ENCODE data around the gene CHURC1. TPM values are rescaled to one million over a fixed set of nuclear protein-coding genes. Genes with fewer than 3 reads are reported as not detected.

The CHURC1 gene
- total and polyA plus RNA-seq, 4 donors, result 18.8 to 174 (median 34.6) TPM

GRCh38 chr14:64868379-64868778 is 45.9 kb upstream of the CHURC1 start:
- Histone ChIP-seq H3K27ac (ENCODE audit: low read depth in 1 of 2, low read length in 2 of 2) (no peak overlapping the region), H3K36me3 (ENCODE audit: control insufficient read depth in 4 of 4, insufficient read depth in 3 of 4, low read depth in 1 of 4, low read length in 3 of 4) (no peaks in the 10 kb centered on the region), H3K4me1 (ENCODE audit: control insufficient read depth in 4 of 4, insufficient read depth in 4 of 4, low read length in 3 of 4) (no peaks in the 10 kb centered on the region), H3K4me3 (ENCODE audit: low read depth in 1 of 3, low read length in 3 of 3) (no peak overlapping the region), H3K9ac (ENCODE audit: low read depth in 1 of 2, low read length in 2 of 2) (no peak overlapping the region), H3K9me3 (ENCODE audit: control insufficient read depth in 4 of 4, low read length in 3 of 4) (no peaks in the 10 kb centered on the region), H3K27me3 (ENCODE audit: control insufficient read depth in 4 of 4, insufficient read depth in 4 of 4, low read length in 3 of 4) (no peaks in the 10 kb centered on the region)
- TF ChIP-seq CTCF (IDR thresholded peaks at IDR 0.05; ENCODE audit: low read depth, low read length, missing input control), result no peak
- no peak for TF ChIP-seq JUND (IDR thresholded peaks at IDR 0.05)
- TF ChIP-seq REST (IDR thresholded peaks at IDR 0.05), result no peak
- TF ChIP-seq SP1 (IDR thresholded peaks at IDR 0.05), result no peak
- TF ChIP-seq MAX (IDR thresholded peaks at IDR 0.05), result no peak
- no peak for TF ChIP-seq HNF4A (conservative IDR thresholded peaks at IDR 0.05)
- no peak for TF ChIP-seq ATF3 (IDR thresholded peaks at IDR 0.05)
- 83% methylated on average over 2 of the region's 2 CpGs for WGBS
- no peak for DNase-seq (ENCODE audit: low spot score)

- WGBS, result 72% methylated on average over 1 of the region's 1 CpG
- no peak overlapping the region for H3K27ac ChIP-seq (ENCODE audit: low read depth in 1 of 2, low read length in 2 of 2)
- H3K4me3 ChIP-seq (ENCODE audit: low read depth in 1 of 3, low read length in 3 of 3), result no peak overlapping the region
- H3K9me3 ChIP-seq (ENCODE audit: control insufficient read depth in 4 of 4, low read length in 3 of 4), result no peaks in the 10 kb centered on the region
- no peaks in the 10 kb centered on the region for H3K4me1 ChIP-seq (ENCODE audit: control insufficient read depth in 4 of 4, insufficient read depth in 4 of 4, low read length in 3 of 4)
- no peaks in the 10 kb centered on the region for H3K36me3 ChIP-seq (ENCODE audit: control insufficient read depth in 4 of 4, insufficient read depth in 3 of 4, low read depth in 1 of 4, low read length in 3 of 4)
- DNase-seq (ENCODE audit: low spot score), result no peak
- TF ChIP-seq RAD21 (IDR thresholded peaks at IDR 0.05), result no peak
- no peak for TF ChIP-seq CTCF (IDR thresholded peaks at IDR 0.05; ENCODE audit: low read depth, low read length, missing input control)
- TF ChIP-seq HNF4A (conservative IDR thresholded peaks at IDR 0.05), result no peak
- TF ChIP-seq FOXA2 (IDR thresholded peaks at IDR 0.05), result no peak
- TF ChIP-seq HNF4G (IDR thresholded peaks at IDR 0.05), result no peak
- no peak for TF ChIP-seq REST (IDR thresholded peaks at IDR 0.05)
- no peak for TF ChIP-seq JUND (IDR thresholded peaks at IDR 0.05)
- no peak for TF ChIP-seq YY1 (IDR thresholded peaks at IDR 0.05)
- no peak for TF ChIP-seq SP1 (IDR thresholded peaks at IDR 0.05)
- TF ChIP-seq GABPA (IDR thresholded peaks at IDR 0.05 in 1 of 2, conservative IDR thresholded peaks at IDR 0.05 in 1 of 2), result no peak
- TF ChIP-seq FOXA1 (IDR thresholded peaks at IDR 0.05), result no peak
- no peak for TF ChIP-seq NR2F2 (IDR thresholded peaks at IDR 0.05)
- no peak for TF ChIP-seq ATF3 (IDR thresholded peaks at IDR 0.05)
- TF ChIP-seq EGR1 (IDR thresholded peaks at IDR 0.05; ENCODE audit: low read depth in 2 of 2), result no peak
- no peak for TF ChIP-seq RXRA (IDR thresholded peaks at IDR 0.05)
- no peak for TF ChIP-seq TAF1 (conservative IDR thresholded peaks at IDR 0.05)
- no peaks in the 10 kb centered on the region for H3K27me3 ChIP-seq (ENCODE audit: control insufficient read depth in 4 of 4, insufficient read depth in 4 of 4, low read length in 3 of 4)
- H3K9ac ChIP-seq (ENCODE audit: low read depth in 1 of 2, low read length in 2 of 2), result no peak overlapping the region
Observed at GRCh38 chr14:64868841-64869240, 45.4 kb upstream of the CHURC1 start.
